ENCODE data around the gene RRP9. TPM values are rescaled to one million over a fixed set of nuclear protein-coding genes. Genes with fewer than 3 reads are reported as not detected.

RRP9 gene
- total RNA-seq, 1 experiment from 2014 or later = 71.3 TPM

DNA sequence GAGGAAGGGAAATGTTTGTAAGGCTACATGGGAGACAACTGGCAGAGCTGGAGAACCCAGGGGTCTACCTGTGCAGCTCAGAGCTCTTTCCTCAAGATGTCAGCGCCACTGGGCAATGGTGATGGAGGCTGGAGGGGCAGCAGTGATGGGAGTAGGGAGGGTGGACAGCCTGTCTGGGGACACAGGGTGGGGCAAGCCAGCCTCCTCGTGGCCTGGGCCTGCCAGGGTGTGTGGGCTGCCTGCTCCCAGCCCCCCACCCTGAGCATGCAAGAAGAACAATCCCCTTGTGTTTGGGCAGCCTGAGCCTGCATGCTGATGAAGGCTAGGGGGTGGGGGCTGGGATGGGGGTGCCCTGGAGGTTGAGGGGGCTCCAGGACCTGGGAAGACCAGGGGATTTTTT is 24.3 kb upstream of the RRP9 start (continued):
- TF ChIP-seq, protein P1, sequence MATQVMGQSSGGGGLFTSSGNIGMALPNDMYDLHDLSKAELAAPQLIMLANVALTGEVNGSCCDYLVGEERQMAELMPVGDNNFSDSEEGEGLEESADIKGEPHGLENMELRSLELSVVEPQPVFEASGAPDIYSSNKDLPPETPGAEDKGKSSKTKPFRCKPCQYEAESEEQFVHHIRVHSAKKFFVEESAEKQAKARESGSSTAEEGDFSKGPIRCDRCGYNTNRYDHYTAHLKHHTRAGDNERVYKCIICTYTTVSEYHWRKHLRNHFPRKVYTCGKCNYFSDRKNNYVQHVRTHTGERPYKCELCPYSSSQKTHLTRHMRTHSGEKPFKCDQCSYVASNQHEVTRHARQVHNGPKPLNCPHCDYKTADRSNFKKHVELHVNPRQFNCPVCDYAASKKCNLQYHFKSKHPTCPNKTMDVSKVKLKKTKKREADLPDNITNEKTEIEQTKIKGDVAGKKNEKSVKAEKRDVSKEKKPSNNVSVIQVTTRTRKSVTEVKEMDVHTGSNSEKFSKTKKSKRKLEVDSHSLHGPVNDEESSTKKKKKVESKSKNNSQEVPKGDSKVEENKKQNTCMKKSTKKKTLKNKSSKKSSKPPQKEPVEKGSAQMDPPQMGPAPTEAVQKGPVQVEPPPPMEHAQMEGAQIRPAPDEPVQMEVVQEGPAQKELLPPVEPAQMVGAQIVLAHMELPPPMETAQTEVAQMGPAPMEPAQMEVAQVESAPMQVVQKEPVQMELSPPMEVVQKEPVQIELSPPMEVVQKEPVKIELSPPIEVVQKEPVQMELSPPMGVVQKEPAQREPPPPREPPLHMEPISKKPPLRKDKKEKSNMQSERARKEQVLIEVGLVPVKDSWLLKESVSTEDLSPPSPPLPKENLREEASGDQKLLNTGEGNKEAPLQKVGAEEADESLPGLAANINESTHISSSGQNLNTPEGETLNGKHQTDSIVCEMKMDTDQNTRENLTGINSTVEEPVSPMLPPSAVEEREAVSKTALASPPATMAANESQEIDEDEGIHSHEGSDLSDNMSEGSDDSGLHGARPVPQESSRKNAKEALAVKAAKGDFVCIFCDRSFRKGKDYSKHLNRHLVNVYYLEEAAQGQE (IDR thresholded peaks at IDR 0.05; ENCODE audit: low read depth) = no peak
- no peak for TF ChIP-seq CBX3 (IDR thresholded peaks at IDR 0.05; ENCODE audit: low read depth)

DNA sequence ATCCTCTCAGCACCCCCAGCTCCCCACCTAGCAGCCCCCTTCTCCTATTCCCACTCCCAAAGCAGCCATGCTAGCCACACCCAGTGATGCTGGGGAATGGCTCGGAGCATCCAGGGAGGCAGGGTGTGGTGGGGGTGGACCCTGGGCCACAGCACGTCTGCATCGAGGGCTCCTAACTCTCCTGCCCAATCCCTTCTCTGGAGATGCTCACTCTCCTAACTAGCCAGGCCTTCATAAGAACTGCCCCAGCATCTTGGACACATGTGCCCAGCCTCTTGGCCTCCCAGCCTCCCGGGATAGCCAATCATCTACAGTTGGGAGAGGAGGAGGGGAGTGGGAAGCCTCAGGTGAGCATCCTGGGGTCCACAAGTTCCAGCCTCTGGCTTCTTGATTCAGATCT is 22.8 kb upstream of the RRP9 start:
- no peak overlapping the region for H3K4me2 ChIP-seq (ENCODE audit: low read length)
- no TSS peak for BruUV-seq (replicated peaks)
- RAD21 ChIA-PET (ENCODE audit: low non-redundant PET in 1 of 2, low total read pairs in 2 of 2, uncharacterized antibody in 2 of 2, unreplicated experiment in 2 of 2) = no interaction called here
- H3K9me2 ChIP-seq (ENCODE audit: insufficient read depth) = no peaks in the 10 kb centered on the region
- no peak overlapping the region for H2AFZ ChIP-seq (ENCODE audit: low read depth, low read length, poor library complexity, severe bottlenecking)
- no peaks in the 10 kb centered on the region for H3K9me3 ChIP-seq (ENCODE audit: control insufficient read depth in 1 of 2, insufficient read depth in 1 of 2, low read depth in 1 of 2, low read length in 2 of 2)
- CTCF ChIA-PET = interaction anchor here (1.2 kb wide), 1 partner anchor 23 kb away, joined by 3 read pairs; the partner anchor contains the start of gene RRP9
- H4K20me1 ChIP-seq (ENCODE audit: insufficient read depth) = no peaks in the 10 kb centered on the region
- no peaks in the 10 kb centered on the region; a peak in 1 of 4 replicates for H3K36me3 ChIP-seq (ENCODE audit: control insufficient read depth in 1 of 2, insufficient read depth in 2 of 2, low read length in 2 of 2)
- H3K4me1 ChIP-seq (ENCODE audit: control insufficient read depth in 1 of 2, insufficient read depth in 2 of 2, low read length in 2 of 2) = peaks cover 19 to 30% of the 10 kb centered on the region in 2 experiments
- no peak overlapping the region for H3K9ac ChIP-seq (ENCODE audit: low read length)
- H3K79me2 ChIP-seq (ENCODE audit: insufficient read depth, low read length) = peaks cover 3% of the 10 kb centered on the region; the same call in 1 of the 2 replicates
- DNase-seq (ENCODE audit: low read depth, low spot score) (no peak), ATAC-seq (no peak)
- H3K4me3 ChIP-seq (replicated peaks in 1 of 2; ENCODE audit: low read depth in 1 of 2, low read length in 2 of 2) = no peak overlapping the region
- intact Hi-C loops (cut with micrococcal nuclease) = no loop called here
- no peak overlapping the region for H3K27ac ChIP-seq (ENCODE audit: low read depth, low read length)
- H3K27me3 ChIP-seq (ENCODE audit: insufficient read depth, low read length) = no peaks in the 10 kb centered on the region
- POLR2A ChIA-PET = no interaction called here
- TF ChIP-seq JUND (IDR thresholded peaks at IDR 0.05) (no peak), ZFX (IDR thresholded peaks at IDR 0.05) (no peak), CBX3 (IDR thresholded peaks at IDR 0.05; ENCODE audit: low read depth) (no peak), TCF7L2 (IDR thresholded peaks at IDR 0.05; ENCODE audit: borderline replicate concordance, extremely low read depth, insufficient read depth, insufficient read length) (no peak), EZH2phosphoT487 (IDR thresholded peaks at IDR 0.05; ENCODE audit: borderline replicate concordance) (no peak), EZH2 (IDR thresholded peaks at IDR 0.05) (no peak), ELF1 (IDR thresholded peaks at IDR 0.05; ENCODE audit: borderline replicate concordance, low read depth) (no peak), SIN3A (IDR thresholded peaks at IDR 0.05; ENCODE audit: low read depth) (no peak), SRF (IDR thresholded peaks at IDR 0.05; ENCODE audit: low read depth) (no peak), FOSL1 (IDR thresholded peaks at IDR 0.05; ENCODE audit: low read depth) (no peak), ZNF274 (IDR thresholded peaks at IDR 0.05; ENCODE audit: low read depth, low read length) (no peak), CEBPB (IDR thresholded peaks at IDR 0.05; ENCODE audit: low read depth) (no peak), POLR2A (IDR thresholded peaks at IDR 0.05; ENCODE audit: borderline replicate concordance, extremely low read depth, insufficient read depth, insufficient read length) (no peak)
- TF ChIP-seq, protein P2, sequence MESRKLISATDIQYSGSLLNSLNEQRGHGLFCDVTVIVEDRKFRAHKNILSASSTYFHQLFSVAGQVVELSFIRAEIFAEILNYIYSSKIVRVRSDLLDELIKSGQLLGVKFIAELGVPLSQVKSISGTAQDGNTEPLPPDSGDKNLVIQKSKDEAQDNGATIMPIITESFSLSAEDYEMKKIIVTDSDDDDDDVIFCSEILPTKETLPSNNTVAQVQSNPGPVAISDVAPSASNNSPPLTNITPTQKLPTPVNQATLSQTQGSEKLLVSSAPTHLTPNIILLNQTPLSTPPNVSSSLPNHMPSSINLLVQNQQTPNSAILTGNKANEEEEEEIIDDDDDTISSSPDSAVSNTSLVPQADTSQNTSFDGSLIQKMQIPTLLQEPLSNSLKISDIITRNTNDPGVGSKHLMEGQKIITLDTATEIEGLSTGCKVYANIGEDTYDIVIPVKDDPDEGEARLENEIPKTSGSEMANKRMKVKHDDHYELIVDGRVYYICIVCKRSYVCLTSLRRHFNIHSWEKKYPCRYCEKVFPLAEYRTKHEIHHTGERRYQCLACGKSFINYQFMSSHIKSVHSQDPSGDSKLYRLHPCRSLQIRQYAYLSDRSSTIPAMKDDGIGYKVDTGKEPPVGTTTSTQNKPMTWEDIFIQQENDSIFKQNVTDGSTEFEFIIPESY (IDR thresholded peaks at IDR 0.05; ENCODE audit: extremely low read depth, insufficient replicate concordance, low read length) = no peak
- TF ChIP-seq, protein P3, sequence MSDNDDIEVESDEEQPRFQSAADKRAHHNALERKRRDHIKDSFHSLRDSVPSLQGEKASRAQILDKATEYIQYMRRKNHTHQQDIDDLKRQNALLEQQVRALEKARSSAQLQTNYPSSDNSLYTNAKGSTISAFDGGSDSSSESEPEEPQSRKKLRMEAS (IDR thresholded peaks at IDR 0.05) = no peak
- TF ChIP-seq, protein P4, sequence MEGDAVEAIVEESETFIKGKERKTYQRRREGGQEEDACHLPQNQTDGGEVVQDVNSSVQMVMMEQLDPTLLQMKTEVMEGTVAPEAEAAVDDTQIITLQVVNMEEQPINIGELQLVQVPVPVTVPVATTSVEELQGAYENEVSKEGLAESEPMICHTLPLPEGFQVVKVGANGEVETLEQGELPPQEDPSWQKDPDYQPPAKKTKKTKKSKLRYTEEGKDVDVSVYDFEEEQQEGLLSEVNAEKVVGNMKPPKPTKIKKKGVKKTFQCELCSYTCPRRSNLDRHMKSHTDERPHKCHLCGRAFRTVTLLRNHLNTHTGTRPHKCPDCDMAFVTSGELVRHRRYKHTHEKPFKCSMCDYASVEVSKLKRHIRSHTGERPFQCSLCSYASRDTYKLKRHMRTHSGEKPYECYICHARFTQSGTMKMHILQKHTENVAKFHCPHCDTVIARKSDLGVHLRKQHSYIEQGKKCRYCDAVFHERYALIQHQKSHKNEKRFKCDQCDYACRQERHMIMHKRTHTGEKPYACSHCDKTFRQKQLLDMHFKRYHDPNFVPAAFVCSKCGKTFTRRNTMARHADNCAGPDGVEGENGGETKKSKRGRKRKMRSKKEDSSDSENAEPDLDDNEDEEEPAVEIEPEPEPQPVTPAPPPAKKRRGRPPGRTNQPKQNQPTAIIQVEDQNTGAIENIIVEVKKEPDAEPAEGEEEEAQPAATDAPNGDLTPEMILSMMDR (IDR thresholded peaks at IDR 0.05 in 2 of 3, conservative IDR thresholded peaks at IDR 0.05 in 1 of 3; ENCODE audit: borderline replicate concordance in 1 of 3, insufficient read depth in 1 of 3, low read depth in 2 of 3, low read length in 2 of 3) = no peak
